SK-N-SH treated with all-trans-retinoic acid at 6 μM for 48 hours (cell line): ENCODE results near the gene ADK.

ENCODE experiments used
- ARNTL ChIP-seq: fragments of 450-650 bp; formaldehyde crosslinking; IDR thresholded peaks from 2 replicates; pipeline ENCODE4 v1.5.0; 2020; ENCODE audit warnings: low read depth, mild to moderate bottlenecking, moderate library complexity, borderline replicate concordance
- BACH2 ChIP-seq: fragments of 250-450 bp; sonication (Bioruptor Pico); IDR thresholded peaks from 2 replicates; pipeline ENCODE4 v1.9.0; 2021; ENCODE audit warnings: mild to moderate bottlenecking, borderline replicate concordance
- CREB5 ChIP-seq: fragments of 250-450 bp; sonication (Bioruptor Pico); IDR thresholded peaks from 2 replicates; pipeline ENCODE4 v1.5.1; 2020; ENCODE audit warnings: low read depth, mild to moderate bottlenecking, moderate library complexity
- PATZ1 ChIP-seq: fragments of 250-450 bp; sonication (Bioruptor Pico); IDR thresholded peaks from 2 replicates; pipeline ENCODE4 v1.8.0; 2020; ENCODE audit warnings: mild to moderate bottlenecking, moderate library complexity, borderline replicate concordance
- POU6F1 ChIP-seq: fragments of 250-450 bp; sonication (Bioruptor Pico); IDR thresholded peaks from 2 replicates; pipeline ENCODE4 v1.8.0; 2021; ENCODE audit warnings: low read depth, mild to moderate bottlenecking, moderate library complexity, borderline replicate concordance
- RARB ChIP-seq: fragments of 250-450 bp; sonication (Bioruptor Pico); IDR thresholded peaks from 2 replicates; pipeline ENCODE4 v1.8.0; 2021; ENCODE audit warnings: mild to moderate bottlenecking, moderate library complexity
- SNAI2 ChIP-seq: fragments of 250-450 bp; sonication (Bioruptor Pico); IDR thresholded peaks from 2 replicates; pipeline ENCODE4 v1.5.0; 2020; ENCODE audit warnings: mild to moderate bottlenecking, moderate library complexity
- TCF4 ChIP-seq: fragments of 250-450 bp; sonication (Bioruptor Pico); IDR thresholded peaks from 2 replicates; pipeline ENCODE4 v1.8.0; 2021; ENCODE audit warnings: mild to moderate bottlenecking, moderate library complexity, borderline replicate concordance
- ZNF565 ChIP-seq: fragments of 450-650 bp; formaldehyde crosslinking; conservative IDR thresholded peaks from 2 replicates; pipeline ENCODE4 v1.5.0; 2020; ENCODE audit warnings: low read depth, mild to moderate bottlenecking, moderate library complexity

GRCh38 chr10:74507951-74508350 is 356.9 kb downstream of the ADK start:
- TF ChIP-seq TCF4 (CRISPR knock-in tag) = no peak
- TF ChIP-seq ARNTL = no peak
- no peak for TF ChIP-seq POU6F1 (CRISPR knock-in tag)
- no peak for TF ChIP-seq SNAI2 (CRISPR knock-in tag)
- TF ChIP-seq RARB (CRISPR knock-in tag) = no peak
- no peak for TF ChIP-seq PATZ1 (CRISPR knock-in tag)
- no peak for TF ChIP-seq ZNF565 (CRISPR knock-in tag)
- no peak for TF ChIP-seq BACH2 (CRISPR knock-in tag)
- no peak for TF ChIP-seq CREB5 (CRISPR knock-in tag)
